ENCODE data around the gene CAPNS1.
"Not testable (repeated sequence)": the region's sequence is repeated elsewhere in the genome, so short reads cannot be mapped to it uniquely, and the experiment has no call there.

The CAPNS1 gene

GRCh38 chr19:36144624-36145023, 4.8 kb downstream of the CAPNS1 start:
- DNase-seq (ENCODE audit: extremely low spot score, insufficient read length, low read depth) = no peak
- no peak for FAIRE-seq

GRCh38 chr19:36149673-36150406, 10.0 kb downstream of the CAPNS1 start:
- no peak for FAIRE-seq
- no peak for DNase-seq (ENCODE audit: extremely low spot score, insufficient read length, low read depth)

DNA sequence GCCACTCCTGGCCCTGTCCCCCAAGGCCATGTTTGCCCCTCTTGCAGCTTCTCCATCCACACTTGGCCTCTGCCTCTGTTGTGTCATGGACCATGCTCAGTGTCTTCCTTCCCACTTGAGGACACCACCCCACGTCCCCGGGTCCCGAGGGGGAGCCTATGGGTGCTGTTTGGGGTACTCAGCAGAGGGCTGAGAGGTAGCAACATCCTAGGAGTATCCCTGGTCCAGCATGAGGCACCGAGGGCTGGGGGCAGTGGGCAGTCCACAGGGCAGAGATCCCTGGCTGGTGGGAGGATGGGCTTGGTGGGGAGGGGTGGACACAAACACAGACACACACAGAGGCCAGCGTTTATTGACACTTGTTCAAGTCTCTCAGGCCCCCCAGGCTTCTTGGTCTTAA, 10.7 kb downstream of the CAPNS1 start:
- FAIRE-seq (no peak), DNase-seq (ENCODE audit: extremely low spot score, insufficient read length, low read depth) (no peak)

DNA sequence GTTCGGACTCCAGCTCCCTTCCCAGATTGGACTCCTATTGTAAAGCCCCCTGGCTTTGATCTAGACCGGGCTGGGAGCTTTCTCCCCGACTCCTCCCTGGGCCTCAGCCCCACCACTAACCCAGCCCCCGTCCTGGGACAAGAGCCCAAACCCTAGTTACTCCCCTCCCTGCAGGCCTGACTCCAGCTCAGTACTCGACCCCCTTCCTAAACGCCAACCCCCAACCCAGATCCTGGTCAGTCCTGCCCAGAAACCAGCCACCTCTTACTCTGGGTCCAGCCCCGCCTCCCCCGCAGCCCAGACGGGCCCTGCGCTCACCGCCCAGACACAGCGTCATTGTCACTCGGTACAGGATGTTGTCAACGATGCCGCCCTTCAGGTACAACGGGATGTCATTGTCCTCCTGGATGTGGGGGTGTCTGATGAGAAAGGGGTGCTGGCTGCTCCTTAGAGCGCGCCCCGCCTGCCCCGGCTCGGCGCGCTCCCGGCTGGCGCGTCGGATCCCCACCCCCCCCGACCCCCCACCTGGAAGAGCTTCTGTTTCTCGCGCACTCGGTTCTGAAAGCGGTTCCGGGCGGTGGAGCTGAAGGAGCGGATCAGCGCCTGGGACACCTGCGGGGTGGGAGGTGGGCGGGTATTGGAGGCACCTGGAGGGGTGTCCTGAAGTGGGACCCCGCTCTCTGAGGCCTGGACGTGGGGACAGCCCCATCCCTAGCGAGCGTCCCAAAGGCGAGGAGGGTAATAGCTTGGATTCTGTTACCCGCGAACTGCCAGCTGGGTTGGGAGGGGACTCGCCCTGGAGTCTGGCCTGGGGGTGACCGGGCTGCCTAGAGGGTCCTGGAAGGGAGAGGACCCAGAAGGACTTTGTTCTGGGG, 11.5 kb downstream of the CAPNS1 start:
- FAIRE-seq (no peak), DNase-seq (ENCODE audit: extremely low spot score, insufficient read length, low read depth) (no peak)

DNA sequence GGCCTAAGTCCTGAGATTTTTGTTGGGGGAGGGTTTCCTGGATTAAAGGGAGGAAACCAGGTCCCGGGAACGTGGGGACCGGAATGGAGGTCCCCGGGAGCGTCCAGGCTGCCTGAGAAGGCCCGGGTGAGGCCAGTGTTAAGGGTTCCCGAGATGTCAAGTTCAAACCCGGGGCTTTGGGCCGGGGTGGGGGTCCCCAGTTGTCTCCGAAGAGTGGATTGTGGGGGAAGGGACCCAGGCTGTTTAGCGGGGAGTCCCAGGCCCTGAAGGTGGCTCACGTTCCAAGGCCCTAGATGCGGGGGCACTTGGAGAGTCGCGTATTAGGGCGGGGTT, 12.1 kb downstream of the CAPNS1 start:
- FAIRE-seq = no peak
- no peak for DNase-seq (ENCODE audit: extremely low spot score, insufficient read length, low read depth)

DNA sequence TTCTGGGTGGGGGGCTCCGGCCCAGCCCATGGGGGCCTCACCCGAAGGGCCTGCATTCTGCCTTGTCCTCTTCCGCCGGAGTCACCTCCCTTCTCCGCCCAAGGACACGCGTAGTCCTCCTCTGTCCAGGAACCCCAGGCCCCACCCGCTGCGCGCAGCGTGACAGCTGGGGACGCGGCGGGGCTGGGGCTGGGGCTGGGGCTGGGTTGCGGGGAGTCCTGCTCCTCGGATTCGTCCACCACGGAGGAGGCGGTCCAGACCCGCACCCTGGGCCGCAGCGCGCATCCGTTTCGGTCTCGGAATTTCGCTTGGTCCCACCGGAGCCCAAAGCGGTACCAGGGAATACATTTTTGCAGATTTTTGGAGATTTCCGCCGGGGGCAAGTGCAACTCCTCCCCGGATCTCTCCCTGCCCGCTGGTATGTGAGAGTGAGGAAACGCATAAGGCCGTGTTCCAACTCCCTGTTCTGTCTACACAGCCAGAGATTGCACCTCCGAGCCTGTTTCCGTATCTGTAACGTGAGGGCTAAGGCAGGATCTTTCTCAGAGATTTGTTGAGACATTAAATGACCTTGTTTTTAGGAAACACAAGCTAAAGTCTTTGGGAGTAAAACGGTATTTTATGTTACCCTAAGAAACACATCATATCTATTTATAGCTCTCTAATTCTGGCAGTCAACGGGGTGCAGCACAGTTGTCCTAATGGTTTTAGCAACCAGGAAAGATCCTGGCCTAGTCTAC, 12.7 kb downstream of the CAPNS1 start, which contains the start of gene COX7A1:
TSS of gene COX7A1 (minus strand) at position 96 of the 740 bp plus-strand sequence. CDS start at position 56, 40 bp downstream.
- FAIRE-seq = no peak
- no peak for DNase-seq (ENCODE audit: extremely low spot score, insufficient read length, low read depth)

GRCh38 chr19:36153126-36153525, 13.3 kb downstream of the CAPNS1 start:
- DNase-seq (ENCODE audit: extremely low spot score, insufficient read length, low read depth) (no peak), FAIRE-seq (no peak)

DNA sequence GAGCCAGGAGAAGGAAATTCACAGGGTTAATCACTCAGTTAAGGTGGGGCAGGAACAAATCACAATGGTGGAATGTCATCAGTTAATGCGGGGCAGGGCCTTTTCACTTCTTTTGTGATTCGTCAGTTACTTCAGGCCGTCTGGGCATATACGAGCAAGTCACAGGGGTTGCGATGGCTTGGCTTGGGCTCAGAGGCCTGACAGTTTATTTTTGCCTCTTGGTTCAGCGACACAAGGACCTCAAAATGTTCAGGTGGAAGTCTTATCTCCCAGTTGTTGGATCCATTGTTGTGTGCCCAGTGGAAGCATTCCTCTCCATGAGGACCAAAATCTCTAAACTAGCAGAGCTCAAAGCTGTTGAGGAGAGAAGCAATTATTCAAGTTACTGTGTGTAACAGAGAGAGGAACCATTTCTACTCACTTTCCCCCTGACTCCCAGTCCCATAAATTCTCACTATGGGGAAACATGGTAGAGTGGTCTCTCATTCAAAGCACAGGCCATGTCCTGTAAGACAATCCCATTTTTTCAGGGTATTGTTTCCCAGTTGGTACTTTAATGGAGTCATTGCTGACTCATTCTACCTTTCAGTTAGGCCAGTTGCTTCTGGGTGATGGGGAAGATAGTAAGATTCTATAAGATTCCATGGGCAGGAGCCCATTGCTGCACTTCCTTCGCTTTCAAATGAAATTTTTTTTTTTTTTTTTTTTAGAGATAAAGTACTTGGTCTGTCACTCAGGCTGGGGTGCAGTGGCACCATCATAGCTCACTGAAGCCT, 21.1 kb downstream of the CAPNS1 start:
- DNase-seq (ENCODE audit: extremely low spot score, insufficient read length, low read depth) = no peak
- no peak for FAIRE-seq

- no peak for FAIRE-seq
- no peak for DNase-seq (ENCODE audit: extremely low spot score, insufficient read length, low read depth)
Measured at GRCh38 chr19:36163813-36164212, 23.9 kb downstream of the CAPNS1 start.

DNA sequence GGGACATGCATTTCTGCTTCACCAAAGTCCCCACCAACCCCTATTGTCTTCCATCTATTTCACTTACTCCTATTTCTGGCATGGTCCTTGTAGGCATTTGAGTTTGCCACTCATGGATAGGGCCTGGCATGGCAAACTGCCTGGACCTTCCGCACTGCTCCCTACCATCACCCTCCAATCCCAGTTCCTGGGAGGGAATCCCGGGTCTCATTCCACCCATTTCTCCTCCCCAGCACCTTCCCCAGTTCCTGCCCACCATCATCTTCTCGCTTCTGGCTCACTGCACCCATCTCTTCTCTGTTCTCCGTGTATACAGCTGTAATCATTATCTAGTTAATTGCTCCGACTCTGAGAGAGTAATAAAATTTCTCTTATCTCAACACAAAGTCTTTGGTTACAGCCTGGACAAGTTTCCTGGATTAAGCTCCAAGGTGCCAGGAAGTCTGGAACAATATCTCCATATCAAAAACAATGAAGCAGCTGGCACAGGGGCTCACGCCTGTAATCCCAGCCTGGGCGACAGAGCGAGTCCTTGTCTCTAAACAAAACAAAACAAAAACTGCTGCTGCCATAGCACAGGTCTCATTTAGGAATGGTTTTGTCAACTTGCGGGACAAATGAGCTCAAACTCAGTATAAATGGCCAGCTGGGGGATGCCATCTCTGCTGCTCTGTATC, 29.4 kb downstream of the CAPNS1 start:
- DNase-seq (ENCODE audit: extremely low spot score, insufficient read length, low read depth) = no peak
- FAIRE-seq = no peak

DNA sequence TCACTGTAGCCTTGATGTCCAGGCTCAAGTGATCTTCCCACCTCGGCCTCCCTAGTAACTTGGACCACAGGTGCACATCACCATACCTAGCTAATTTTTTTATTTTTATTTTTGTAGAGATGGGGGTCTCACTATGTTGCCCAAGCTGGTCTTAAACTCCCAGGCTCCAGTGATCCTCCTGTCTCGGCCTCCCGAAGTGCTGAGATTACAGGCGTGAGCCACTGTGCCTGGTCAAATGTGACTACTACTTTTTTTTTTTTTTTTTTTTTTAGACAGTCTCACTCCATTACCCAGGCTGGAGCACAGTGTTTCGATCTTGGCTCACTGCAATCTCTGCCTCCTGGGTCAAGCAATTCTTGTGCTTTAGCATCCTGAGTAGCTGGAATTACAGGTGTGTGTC, 33.0 kb downstream of the CAPNS1 start:
- DNase-seq (ENCODE audit: extremely low spot score, insufficient read length, low read depth) (no peak), FAIRE-seq (no peak)

DNA sequence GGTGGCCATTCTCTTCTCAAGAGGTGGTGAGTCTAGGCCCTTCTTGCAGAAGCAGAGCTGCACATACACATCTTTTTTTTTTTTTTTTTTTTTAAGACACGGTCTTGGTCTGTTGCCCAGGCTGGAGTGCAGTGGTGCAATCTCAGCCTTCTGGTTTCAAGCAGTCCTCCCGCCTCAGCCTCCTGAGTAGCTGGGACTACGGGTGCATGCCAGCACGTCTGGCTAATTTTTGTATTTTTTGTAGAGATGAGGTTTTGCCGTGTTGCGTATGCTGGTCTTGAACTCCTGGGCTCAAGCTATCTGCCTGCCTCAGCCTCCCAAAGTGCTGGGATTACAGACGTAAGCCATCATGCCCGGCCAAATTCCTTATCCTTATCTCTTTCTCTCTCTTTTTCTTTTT, 34.0 kb downstream of the CAPNS1 start:
- FAIRE-seq; DNase-seq (ENCODE audit: extremely low spot score, insufficient read length, low read depth): not testable (repeated sequence)

DNA sequence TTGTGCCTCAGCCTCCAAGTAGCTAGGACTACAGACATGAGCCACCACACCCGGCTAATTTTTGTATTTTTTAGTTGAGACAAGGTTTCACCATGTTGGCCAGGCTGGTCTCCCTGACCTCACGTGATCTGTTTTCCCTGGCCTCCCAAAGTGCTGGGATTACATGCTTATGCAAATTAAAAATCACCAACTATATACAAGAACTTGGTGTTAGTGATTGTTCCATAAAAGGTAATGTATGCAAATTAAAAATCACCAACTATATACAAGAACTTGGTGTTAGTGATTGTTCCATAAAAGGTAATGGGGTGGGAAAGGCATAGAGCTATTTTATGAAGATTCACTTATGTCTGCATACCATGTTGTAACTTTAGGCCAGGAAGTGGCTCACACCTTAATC, 39.2 kb downstream of the CAPNS1 start:
- not testable (repeated sequence) for FAIRE-seq; DNase-seq (ENCODE audit: extremely low spot score, insufficient read length, low read depth)

DNA sequence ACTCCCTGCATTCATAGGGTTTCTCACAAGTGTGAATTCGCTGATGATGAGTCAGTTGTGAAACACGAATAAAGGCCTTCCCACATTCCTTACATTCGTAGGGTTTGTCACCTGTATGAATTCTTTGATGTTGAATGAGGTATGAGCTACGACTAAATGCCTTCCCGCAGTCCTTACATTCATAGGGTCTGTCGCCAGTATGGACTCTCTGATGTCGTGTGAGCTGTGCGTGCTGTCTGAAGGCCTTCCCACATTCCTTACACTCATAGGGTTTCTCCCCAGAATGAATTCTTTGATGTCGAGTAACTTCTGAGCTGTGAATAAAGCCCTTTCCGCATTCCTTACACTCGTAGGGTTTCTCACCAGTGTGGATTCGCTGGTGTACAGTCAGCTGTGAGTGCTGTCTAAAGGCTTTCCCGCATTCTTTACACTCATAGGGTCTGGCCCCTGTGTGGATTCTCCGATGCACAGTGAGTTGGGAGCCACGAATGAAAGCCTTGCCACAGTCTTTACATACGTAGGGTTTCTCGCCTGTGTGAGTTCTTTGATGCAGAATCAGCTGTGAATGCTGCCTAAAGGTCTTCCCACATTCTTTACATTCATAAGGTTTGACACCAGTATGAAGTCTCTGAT, 42.9 kb downstream of the CAPNS1 start:
- DNase-seq (ENCODE audit: extremely low spot score, insufficient read length, low read depth) (no peak), FAIRE-seq (no peak)

DNA sequence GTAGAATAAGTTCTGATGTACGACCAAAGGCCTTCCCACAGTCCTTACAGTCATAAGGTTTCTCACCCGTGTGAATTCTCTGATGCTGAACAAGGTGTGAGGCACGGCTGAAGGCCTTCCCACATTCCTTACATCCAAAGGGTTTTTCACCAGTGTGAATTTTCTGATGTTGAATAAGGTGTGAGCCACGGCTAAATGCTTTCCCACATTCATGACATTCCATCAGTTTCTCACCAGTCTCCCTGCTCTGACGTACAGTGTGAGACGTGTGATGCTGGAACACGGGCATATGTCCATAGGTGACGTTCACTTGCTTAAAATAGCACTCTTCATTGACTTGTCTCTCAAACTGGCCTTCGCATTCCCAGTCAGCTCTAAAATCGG, 43.4 kb downstream of the CAPNS1 start:
- no peak for FAIRE-seq
- DNase-seq (ENCODE audit: extremely low spot score, insufficient read length, low read depth) = no peak

DNA sequence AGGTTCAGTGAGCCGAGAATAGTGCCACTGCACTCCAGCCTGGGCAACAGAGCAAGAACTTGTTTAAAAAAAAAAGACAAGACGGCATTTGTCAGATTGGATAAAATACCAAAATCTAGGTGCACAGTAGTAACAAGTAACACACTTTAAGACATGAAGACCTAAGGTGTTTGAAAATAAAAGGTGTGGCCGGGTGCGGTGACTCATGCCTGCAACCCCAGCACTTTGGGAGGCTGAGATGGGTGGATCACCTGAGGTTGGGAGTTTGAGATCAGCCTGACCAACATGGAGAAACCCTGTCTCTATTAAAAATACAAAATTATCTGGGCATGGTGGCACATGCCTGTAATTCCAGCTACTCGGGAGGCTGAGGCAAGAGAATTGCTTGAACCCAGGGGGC, 46.9 kb downstream of the CAPNS1 start:
- not testable (repeated sequence) for FAIRE-seq; DNase-seq (ENCODE audit: extremely low spot score, insufficient read length, low read depth)

DNA sequence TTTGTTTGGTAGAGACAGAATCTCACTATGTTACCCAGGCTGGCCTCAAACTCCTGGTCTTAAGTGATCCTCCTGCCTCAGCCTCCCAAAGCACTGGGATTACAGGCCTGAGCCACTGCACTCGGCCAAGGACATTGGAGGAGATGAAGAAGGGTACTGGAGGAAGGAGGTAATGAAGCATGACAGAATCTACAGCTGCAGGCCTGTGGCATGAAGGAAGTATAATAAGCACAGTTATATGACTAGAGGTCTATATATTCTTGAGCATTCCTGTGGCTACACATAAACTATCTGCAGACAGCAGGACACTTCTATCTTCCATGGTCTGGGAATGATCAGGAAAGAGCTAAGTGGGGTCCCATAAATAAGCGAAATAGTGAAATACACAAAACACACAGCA, 56.4 kb downstream of the CAPNS1 start:
- no peak for DNase-seq (ENCODE audit: extremely low spot score, insufficient read length, low read depth)
- FAIRE-seq = no peak

- DNase-seq (ENCODE audit: extremely low spot score, insufficient read length, low read depth) (no peak), FAIRE-seq (no peak)
Measured at GRCh38 chr19:36198119-36198518, 58.3 kb downstream of the CAPNS1 start.

All from GM18507 (cell line).